Measurements from ENCODE around the gene CEMIP2.

The CEMIP2 gene

GRCh38 chr9:71733176-71733575, 35.1 kb downstream of the CEMIP2 start:
- Histone ChIP-seq H3K9me3 (no peaks in the 10 kb centered on the region), H3K4me1 (peaks cover 2% of the 10 kb centered on the region), H3K36me3 (no peaks in the 10 kb centered on the region), H3K27me3 (no peaks in the 10 kb centered on the region), H3K4me3 (ENCODE audit: low read depth, low read length) (no peak overlapping the region)
- DNase-seq = no peak
- no peak for TF ChIP-seq CTCF (IDR thresholded peaks at IDR 0.05; ENCODE audit: low read depth, low read length)

- Histone ChIP-seq H3K27me3 (no peaks in the 10 kb centered on the region), H3K4me3 (ENCODE audit: low read depth, low read length) (no peak overlapping the region), H3K36me3 (no peaks in the 10 kb centered on the region), H3K4me1 (peaks cover 2% of the 10 kb centered on the region), H3K9me3 (no peaks in the 10 kb centered on the region)
- TF ChIP-seq CTCF (IDR thresholded peaks at IDR 0.05; ENCODE audit: low read depth, low read length) = no peak
- no peak for DNase-seq
These were observed 38.3 kb downstream of the CEMIP2 start for GRCh38 chr9:71729816-71730526.

GRCh38 chr9:71726723-71727122, 41.6 kb downstream of the CEMIP2 start:
- Histone ChIP-seq H3K4me3 (ENCODE audit: low read depth, low read length) (no peak overlapping the region), H3K36me3 (no peaks in the 10 kb centered on the region), H3K27me3 (no peaks in the 10 kb centered on the region), H3K4me1 (peaks cover 2% of the 10 kb centered on the region), H3K9me3 (no peaks in the 10 kb centered on the region)
- TF ChIP-seq CTCF (IDR thresholded peaks at IDR 0.05; ENCODE audit: low read depth, low read length) = no peak
- DNase-seq = no peak

DNA sequence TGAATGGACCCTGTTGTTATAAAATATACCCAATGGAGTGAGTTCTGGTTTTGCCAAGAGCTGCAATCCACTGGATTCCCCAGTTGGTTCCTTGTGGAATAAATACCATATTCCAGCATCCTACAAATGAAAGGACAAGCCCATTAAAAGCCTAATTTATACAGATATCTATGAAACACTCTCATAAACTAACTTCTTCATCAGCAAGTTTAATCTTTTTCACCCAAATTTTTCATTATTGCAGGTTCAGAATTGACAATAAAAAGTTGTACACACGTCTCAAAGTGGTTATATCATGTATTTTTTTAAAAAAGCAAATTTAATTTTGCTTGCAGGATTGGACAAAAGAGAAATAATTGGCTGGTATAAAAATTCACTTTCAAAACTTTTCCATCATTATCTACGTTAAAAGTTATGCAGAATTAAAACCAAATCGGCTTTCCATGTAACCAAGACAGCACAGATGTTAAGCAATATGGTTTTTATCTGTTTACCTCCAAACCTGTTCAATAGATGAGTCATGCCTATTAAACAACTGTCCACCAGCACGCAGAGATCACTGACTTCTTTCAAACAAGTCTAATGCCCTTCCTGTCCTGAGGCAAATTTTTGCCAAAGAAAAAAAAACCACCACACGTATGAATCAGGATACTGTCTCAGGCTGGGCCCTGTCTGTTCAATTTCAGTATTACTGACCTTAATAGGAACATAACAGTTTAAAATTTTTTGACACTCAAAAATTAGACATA, 42.5 kb downstream of the CEMIP2 start:
- DNase-seq = peak; percentile 29
- Histone ChIP-seq H3K4me3 (ENCODE audit: low read depth, low read length) (no peak overlapping the region), H3K27me3 (no peaks in the 10 kb centered on the region), H3K4me1 (peaks cover 2% of the 10 kb centered on the region), H3K9me3 (no peaks in the 10 kb centered on the region), H3K36me3 (no peaks in the 10 kb centered on the region)
- TF ChIP-seq CTCF (IDR thresholded peaks at IDR 0.05; ENCODE audit: low read depth, low read length) = no peak

DNA sequence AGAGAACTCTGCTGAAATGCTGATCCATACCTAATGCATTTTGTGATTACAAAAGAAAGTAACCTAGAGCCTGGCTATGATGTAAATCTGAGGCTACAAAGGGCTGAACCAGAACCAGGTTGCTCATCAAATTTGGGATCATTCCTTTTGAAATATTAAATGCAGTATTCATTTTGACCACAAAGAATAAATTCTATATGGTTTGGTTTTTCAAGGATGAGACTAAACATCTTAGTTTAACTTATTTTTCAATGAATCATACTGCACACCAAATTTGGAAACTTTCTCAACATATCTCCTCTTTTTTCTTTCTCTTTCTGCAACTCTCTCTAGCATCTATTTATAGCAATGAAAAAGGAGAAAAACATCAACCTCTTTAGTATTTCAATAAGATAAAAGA, 46.5 kb downstream of the CEMIP2 start:
- Histone ChIP-seq H3K9me3 (no peaks in the 10 kb centered on the region), H3K4me1 (no peaks in the 10 kb centered on the region; the same call in 1 of the 2 replicates), H3K36me3 (no peaks in the 10 kb centered on the region), H3K4me3 (ENCODE audit: low read depth, low read length) (no peak overlapping the region), H3K27me3 (no peaks in the 10 kb centered on the region)
- TF ChIP-seq CTCF (IDR thresholded peaks at IDR 0.05; ENCODE audit: low read depth, low read length) = no peak
- DNase-seq = no peak

- Histone ChIP-seq H3K4me3 (ENCODE audit: low read depth, low read length) (no peak overlapping the region), H3K36me3 (no peaks in the 10 kb centered on the region), H3K9me3 (no peaks in the 10 kb centered on the region), H3K27me3 (no peaks in the 10 kb centered on the region), H3K4me1 (no peaks in the 10 kb centered on the region)
- no peak for TF ChIP-seq CTCF (IDR thresholded peaks at IDR 0.05; ENCODE audit: low read depth, low read length)
- DNase-seq = no peak
These were observed 48.8 kb downstream of the CEMIP2 start for GRCh38 chr9:71719562-71719961.
